Prostate gland (tissue), 2 donors: Measurements from ENCODE around the gene PDE8A.

ENCODE experiments used
- POLR2A ChIP-seq: fragments of 450-650 bp; IDR thresholded peaks from one replicate; pipeline ENCODE4 v1.6.1; 2016; ENCODE audit warnings: antibody characterized with exemption, mild to moderate bottlenecking
- POLR2AphosphoS5 ChIP-seq: sonication (generic); formaldehyde crosslinking; IDR thresholded peaks from one replicate; pipeline ENCODE4 v1.6.1; 2017; ENCODE audit warnings: antibody characterized with exemption
- TF ChIP-seq, protein P1 (sequence below), 4 experiments: fragments of 200-600 bp in 2 of 4; fragments of 450-650 bp in 2 of 4; sonication (generic) in 2 of 4; IDR thresholded peaks; 1 replicate in 3 of 4; 2 replicates in 1 of 4; pipeline ENCODE4 v1.5.1; 2016 to 2019; ENCODE audit warnings: antibody characterized with exemption in 4 of 4, mild to moderate bottlenecking in 2 of 4, moderate library complexity in 2 of 4

DNA sequence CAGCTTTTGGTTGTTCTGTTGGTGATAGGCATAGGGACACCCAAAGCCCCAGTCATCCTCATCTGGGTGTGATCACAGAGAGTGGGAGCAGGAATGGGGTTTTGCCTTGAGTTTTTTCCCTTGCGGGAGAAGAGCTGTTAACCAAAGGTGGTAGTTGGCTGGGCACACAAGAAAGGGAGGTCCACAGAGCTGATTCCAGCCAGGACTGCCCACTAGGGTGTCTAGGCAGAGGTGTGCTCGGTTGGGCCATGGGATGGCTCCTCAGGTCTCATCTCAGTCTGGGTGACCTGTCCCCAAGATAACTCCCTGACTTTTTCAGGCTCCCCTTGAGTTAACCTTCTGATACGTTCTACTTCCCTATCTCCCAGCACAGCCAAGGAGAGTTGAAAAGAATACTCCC lies 134.8 kb downstream of the PDE8A start:
- TF ChIP-seq, protein P1, sequence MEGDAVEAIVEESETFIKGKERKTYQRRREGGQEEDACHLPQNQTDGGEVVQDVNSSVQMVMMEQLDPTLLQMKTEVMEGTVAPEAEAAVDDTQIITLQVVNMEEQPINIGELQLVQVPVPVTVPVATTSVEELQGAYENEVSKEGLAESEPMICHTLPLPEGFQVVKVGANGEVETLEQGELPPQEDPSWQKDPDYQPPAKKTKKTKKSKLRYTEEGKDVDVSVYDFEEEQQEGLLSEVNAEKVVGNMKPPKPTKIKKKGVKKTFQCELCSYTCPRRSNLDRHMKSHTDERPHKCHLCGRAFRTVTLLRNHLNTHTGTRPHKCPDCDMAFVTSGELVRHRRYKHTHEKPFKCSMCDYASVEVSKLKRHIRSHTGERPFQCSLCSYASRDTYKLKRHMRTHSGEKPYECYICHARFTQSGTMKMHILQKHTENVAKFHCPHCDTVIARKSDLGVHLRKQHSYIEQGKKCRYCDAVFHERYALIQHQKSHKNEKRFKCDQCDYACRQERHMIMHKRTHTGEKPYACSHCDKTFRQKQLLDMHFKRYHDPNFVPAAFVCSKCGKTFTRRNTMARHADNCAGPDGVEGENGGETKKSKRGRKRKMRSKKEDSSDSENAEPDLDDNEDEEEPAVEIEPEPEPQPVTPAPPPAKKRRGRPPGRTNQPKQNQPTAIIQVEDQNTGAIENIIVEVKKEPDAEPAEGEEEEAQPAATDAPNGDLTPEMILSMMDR (IDR thresholded peaks at IDR 0.05): no peak
- no peak for TF ChIP-seq POLR2AphosphoS5
- TF ChIP-seq POLR2A: no peak
